Cardiac septum (tissue), 1 donor: Measurements from ENCODE around the gene NCAPH2. TPM values are rescaled to one million over a fixed set of nuclear protein-coding genes. Genes with fewer than 3 reads are reported as not detected.

Experiments used
- DNase-seq: peaks from one replicate; pipeline ENCODE4 v3.0.0-alpha.2; 2020; ENCODE audit warnings: low spot score
- intact Hi-C: fragments of 100-400 bp; cut with DNase I; formaldehyde crosslinking; loops from one replicate; pipeline ENCODE4 v1.14.0; 2022
- total RNA-seq: library from RNA; stranded (reverse); fragmentation: NEBNext Ultra II Directional; extraction: Animal tissue kit (Norgen Biotek cat#: 25700); gene quantifications from one replicate; pipeline ENCODE4 v1.2.1, GENCODE V29; 2021
- donor health status: DM: no; HTN: no; CAD: no.

The NCAPH2 gene
- total RNA-seq, 1 donor from 2014 or later, result 25.1 TPM

- no peak for DNase-seq
- intact Hi-C loops, result no loop called here
Observed at GRCh38 chr22:50487290-50488005, 20.6 kb upstream of the NCAPH2 start.

GRCh38 chr22:50488006-50488677 is 19.9 kb upstream of the NCAPH2 start:
- intact Hi-C loops, result no loop called here

GRCh38 chr22:50488886-50489285 is 19.1 kb upstream of the NCAPH2 start:
- no peak for DNase-seq
- intact Hi-C loops, result no loop called here

More at GRCh38 chr22:50488006-50488677, 19.9 kb upstream of the NCAPH2 start:
- no peak for DNase-seq

GRCh38 chr22:50489363-50490243 is 18.4 kb upstream of the NCAPH2 start:
- no peak for DNase-seq
- intact Hi-C loops, result no loop called here

- intact Hi-C loops, result no loop called here
- no peak for DNase-seq
Observed at GRCh38 chr22:50490531-50491308, 17.3 kb upstream of the NCAPH2 start.

- intact Hi-C loops, result no loop called here
- no peak for DNase-seq
Observed at GRCh38 chr22:50497093-50497492, 10.9 kb upstream of the NCAPH2 start.

GRCh38 chr22:50498322-50498890 is 9.6 kb upstream of the NCAPH2 start:
- intact Hi-C loops, result no loop called here
- DNase-seq, result no peak

- DNase-seq, result no peak
- intact Hi-C loops, result loop anchor here (10.0 kb wide), 1 partner anchor 256 kb away; the partner anchor contains the start of gene TUBGCP6
Observed at GRCh38 chr22:50500452-50500851, 7.6 kb upstream of the NCAPH2 start.

GRCh38 chr22:50502096-50502495 is 5.9 kb upstream of the NCAPH2 start:
- DNase-seq, result no peak

GRCh38 chr22:50502628-50503474 is 5.2 kb upstream of the NCAPH2 start:
- intact Hi-C loops, result loop anchor here (10.0 kb wide), 1 partner anchor 258 kb away; the partner anchor contains the start of gene TUBGCP6
- no peak for DNase-seq

More at GRCh38 chr22:50502096-50502495, 5.9 kb upstream of the NCAPH2 start:
- intact Hi-C loops, result loop anchor here (10.0 kb wide), 1 partner anchor 257 kb away; the partner anchor contains the start of gene TUBGCP6

- intact Hi-C loops, result loop anchor here (10.0 kb wide), 1 partner anchor 259 kb away; the partner anchor contains the start of gene TUBGCP6
- no peak for DNase-seq
Observed at GRCh38 chr22:50503475-50504145, 4.4 kb upstream of the NCAPH2 start.

GRCh38 chr22:50504369-50505211 is 3.4 kb upstream of the NCAPH2 start:
- intact Hi-C loops, result loop anchor here (10.0 kb wide), 1 partner anchor 260 kb away; the partner anchor contains the start of gene TUBGCP6
- no peak for DNase-seq

GRCh38 chr22:50505276-50505775 is 2.7 kb upstream of the NCAPH2 start:
- DNase-seq, result no peak
- intact Hi-C loops, result loop anchor here (10.0 kb wide), 1 partner anchor 261 kb away; the partner anchor contains the start of gene TUBGCP6

- intact Hi-C loops, result loop anchor here (10.0 kb wide), 1 partner anchor 261 kb away; the partner anchor contains the start of gene TUBGCP6
- no peak for DNase-seq
Observed at GRCh38 chr22:50505776-50506610, 2.0 kb upstream of the NCAPH2 start.
